K562 (cell line): ENCODE data around the gene NRP2. TPM values are rescaled to one million over a fixed set of nuclear protein-coding genes. Genes with fewer than 3 reads are reported as not detected.

Experiments
- ATAC-seq: fragments of 200-7000 bp; cut with Tn5 transposase; 3 replicates; pipeline ENCODE4 v1.9.1; 2020; ENCODE audit warnings: moderate library complexity
- BruUV-seq: library from RNA; stranded (reverse); fragments of 400-500 nt; replicated peaks from 2 replicates; lab custom pipeline; 2021; lab: Mats Ljungman, UMichigan
- CTCF ChIA-PET: fragments of 300-600 bp; formaldehyde crosslinking; extraction: SDS; loops from one replicate; lab custom pipeline; 2021; ENCODE audit warnings: low intra/inter-chr PET ratio; lab: Yijun Ruan, JAX
- POLR2A ChIA-PET: fragments of 300-600, 350-650 bp; sonication (Branson Sonifier 250); formaldehyde crosslinking; extraction: SDS; loops from one replicate; lab custom pipeline; 2021; ENCODE audit warnings: antibody characterized with exemption, inconsistent platforms; lab: Yijun Ruan, JAX
- DNase-seq, 4 experiments: peaks; one replicate each; pipeline versions ENCODE4 v3.0.0 to v3.0.0-alpha.2; 2011 to 2018; ENCODE audit warnings: low spot score in 3 of 4, mixed read lengths in 3 of 4; ENCODE audit errors: extremely low read depth in 1 of 4
- FAIRE-seq: peaks from 2 replicates; lab custom pipeline; 2011; peaks lifted over from hg19 to GRCh38; lab: Jason Lieb, UNC
- H2AFZ ChIP-seq: 2 replicates; pipeline ENCODE4 v1.6.0; 2011; ENCODE audit warnings: low read depth, low read length, control low read depth, inconsistent platforms
- H3K27ac ChIP-seq: fragments of 200-600 bp; 3 replicates; pipeline ENCODE4 v1.8.0; 2011; ENCODE audit warnings: low read depth, mild to moderate bottlenecking, control low read depth, inconsistent platforms, low read length, moderate library complexity, mixed read lengths; ENCODE audit errors: extremely low read depth
- H3K27me3 ChIP-seq, 2 experiments: fragments of 300-600 bp in 1 of 2; 2 replicates in 1 of 2; 3 replicates in 1 of 2; pipeline versions ENCODE4 v1.6.0 to v1.8.0; 2011; ENCODE audit warnings: inconsistent platforms in 2 of 2, low read length in 2 of 2, mild to moderate bottlenecking in 1 of 2, mixed read lengths in 1 of 2, moderate library complexity in 1 of 2; ENCODE audit not compliant: control insufficient read depth in 2 of 2, insufficient read depth in 2 of 2
- H3K36me3 ChIP-seq: fragments of 300-600 bp; 3 replicates; pipeline ENCODE4 v1.8.0; 2011; ENCODE audit warnings: mild to moderate bottlenecking, low read length, inconsistent platforms; ENCODE audit not compliant: control insufficient read depth, insufficient read depth
- H3K4me1 ChIP-seq, 2 experiments: fragments of 200-600 bp in 1 of 2; replicated peaks in 1 of 2; 2 replicates in 1 of 2; 3 replicates in 1 of 2; pipeline versions ENCODE4 v1.5.1 to v1.8.0; 2011; ENCODE audit warnings: inconsistent platforms in 2 of 2, low read length in 2 of 2, mild to moderate bottlenecking in 1 of 2, mixed read lengths in 1 of 2, moderate library complexity in 1 of 2; ENCODE audit not compliant: control insufficient read depth in 2 of 2, insufficient read depth in 2 of 2
- H3K4me2 ChIP-seq: 2 replicates; pipeline ENCODE4 v1.6.1; 2011; ENCODE audit warnings: low read length, control low read depth, inconsistent platforms, mixed read lengths; ENCODE audit not compliant: insufficient read depth
- H3K4me3 ChIP-seq: fragments of 200-600 bp; sonication (generic), shearing (Covaris generic); 2 replicates; pipeline ENCODE4 v1.5.1; 2016; ENCODE audit warnings: control low read depth, inconsistent platforms
- H3K79me2 ChIP-seq: fragments of 200-600 bp; 3 replicates; pipeline ENCODE4 v1.8.0; 2011; ENCODE audit warnings: low read length, inconsistent platforms; ENCODE audit not compliant: control insufficient read depth, insufficient read depth
- H3K9ac ChIP-seq, 2 experiments: 2 replicates each; pipeline versions ENCODE4 v1.6.0 to v1.6.1; 2011; ENCODE audit warnings: low read depth in 2 of 2, low read length in 2 of 2, control low read depth in 1 of 2, inconsistent platforms in 1 of 2, mild to moderate bottlenecking in 1 of 2, mixed read lengths in 1 of 2; ENCODE audit not compliant: insufficient read depth in 1 of 2
- H3K9me1 ChIP-seq: one replicate; pipeline ENCODE4 v1.6.0; 2011; ENCODE audit warnings: inconsistent platforms, mild to moderate bottlenecking, low read length, moderate library complexity; ENCODE audit not compliant: control insufficient read depth, insufficient read depth
- H3K9me3 ChIP-seq: replicated peaks from 2 replicates; pipeline ENCODE4 v1.5.1; 2011; ENCODE audit warnings: low read depth, low read length, inconsistent platforms; ENCODE audit not compliant: control insufficient read depth, insufficient read depth
- H4K20me1 ChIP-seq: replicated peaks from 2 replicates; pipeline ENCODE4 v1.6.1; 2011; ENCODE audit warnings: low read length, inconsistent platforms, mixed read lengths; ENCODE audit not compliant: control insufficient read depth, insufficient read depth
- ELK3 ChIP-seq: fragments of 450-650 bp; formaldehyde crosslinking; IDR thresholded peaks from 2 replicates; pipeline ENCODE4 v1.4.0; 2020; ENCODE audit warnings: mild to moderate bottlenecking
- HDAC1 ChIP-seq, 2 experiments: fragments of 450-650 bp; IDR thresholded peaks; 2 replicates each; pipeline ENCODE4 v1.6.1; 2016 to 2017; ENCODE audit warnings: inconsistent platforms in 1 of 2, mild to moderate bottlenecking in 1 of 2, moderate library complexity in 1 of 2
- ILK ChIP-seq: fragments of 450-650 bp; IDR thresholded peaks from 2 replicates; pipeline ENCODE4 v1.6.1; 2016; ENCODE audit warnings: missing genetic modification characterization, low read depth, mild to moderate bottlenecking, missing compliant biosample characterization, moderate library complexity, borderline replicate concordance
- JUND ChIP-seq, 2 experiments: IDR thresholded peaks; 2 replicates in 1 of 2; 3 replicates in 1 of 2; pipeline ENCODE4 v1.6.1; 2011; ENCODE audit warnings: borderline replicate concordance in 2 of 2, low read depth in 2 of 2, low read length in 2 of 2, improper control_type of control experiment in 1 of 2, missing biosample characterization in 1 of 2, missing genetic modification characterization in 1 of 2, missing genetic modification reagents in 1 of 2
- KDM2B ChIP-seq: fragments of 250-450 bp; sonication (Bioruptor Pico); IDR thresholded peaks from 2 replicates; pipeline ENCODE4 v1.8.0; 2021; ENCODE audit warnings: mild to moderate bottlenecking, moderate library complexity
- KDM5B ChIP-seq: fragments of 200-600 bp; sonication (generic); IDR thresholded peaks from 2 replicates; pipeline ENCODE4 v1.6.1; 2012; ENCODE audit warnings: low read depth, mild to moderate bottlenecking, moderate library complexity, low read length, control low read depth, inconsistent platforms; ENCODE audit not compliant: insufficient replicate concordance
- PHF21A ChIP-seq: fragments of 450-650 bp; IDR thresholded peaks from 2 replicates; pipeline ENCODE4 v1.6.1; 2017; ENCODE audit warnings: low read depth, borderline replicate concordance
- ZKSCAN1 ChIP-seq: fragments of 150-350 bp; IDR thresholded peaks from 2 replicates; pipeline ENCODE4 v1.6.1; 2016; ENCODE audit warnings: low read depth, low read length
- ZNF764 ChIP-seq: fragments of 250-450 bp; sonication (Bioruptor Pico); IDR thresholded peaks from 2 replicates; pipeline ENCODE4 v1.4.0; 2020; ENCODE audit warnings: low read depth, mild to moderate bottlenecking, moderate library complexity
- WGBS: fragments of 100-300 bp; shearing (Covaris generic); methylation state at CpG from one replicate; pipeline ENCODE4 v1.1.6; 2016; ENCODE audit warnings: low coverage, mixed read lengths; ENCODE audit not compliant: insufficient coverage; ENCODE audit errors: missing lambda C conversion rate; 5-methylcytosine and 5-hydroxymethylcytosine counted together
- in situ Hi-C: fragments of 300-500 bp; cut with MboI; formaldehyde crosslinking; loops from 4 replicates; pipeline ENCODE4 v1.15.0; 2018; ENCODE audit warnings: inconsistent platforms, mixed read lengths
- intact Hi-C: fragments of 100-400 bp; cut with micrococcal nuclease; formaldehyde crosslinking; loops from 2 replicates; pipeline ENCODE4 v1.14.2; 2022
- polyA plus RNA-seq, 8 experiments: library from polyadenylated mRNA; depleted of rRNA in 4 of 8; stranded (reverse) in 5 of 8; unstranded in 3 of 8; fragments of >200 nt; fragmentation: Nextera tagmentation in 2 of 8; fragmentation: Illumina TruSeq in 1 of 8; extraction: Ambion mirVana in 2 of 8; extraction: Trizol in 1 of 8; gene quantifications; 2 replicates each; pipeline versions ENCODE4 v1.2.1 to v1.2.3, GENCODE V29; 2011 to 2014; ENCODE audit warnings: inconsistent platforms in 1 of 8, missing spikeins in 1 of 8
- total RNA-seq, 7 experiments: library from RNA; depleted of rRNA in 6 of 7; stranded (reverse); fragments of >200 nt in 6 of 7; fragmentation: Illumina TruSeq in 2 of 7; extraction: Trizol in 2 of 7; gene quantifications; 2 replicates each; pipeline versions ENCODE4 v1.2.1 to v1.2.3, GENCODE V29; 2011 to 2021; ENCODE audit warnings: low replicate concordance in 1 of 7
- TF ChIP-seq, protein P1 (sequence below), 2 experiments: IDR thresholded peaks in 1 of 2; conservative IDR thresholded peaks in 1 of 2; 2 replicates each; pipeline ENCODE4 v1.6.1; 2016; ENCODE audit warnings: low read depth in 2 of 2, mild to moderate bottlenecking in 1 of 2, missing compliant biosample characterization in 1 of 2, missing genetic modification characterization in 1 of 2, moderate library complexity in 1 of 2

NRP2 gene
- total and polyA plus RNA-seq, 9 of the 15 experiments (the other 6 are each of a cell fraction or from before 2014, with no cell fraction given), result 0.05 to 0.31 (median 0.15) TPM; not detected in 5

DNA sequence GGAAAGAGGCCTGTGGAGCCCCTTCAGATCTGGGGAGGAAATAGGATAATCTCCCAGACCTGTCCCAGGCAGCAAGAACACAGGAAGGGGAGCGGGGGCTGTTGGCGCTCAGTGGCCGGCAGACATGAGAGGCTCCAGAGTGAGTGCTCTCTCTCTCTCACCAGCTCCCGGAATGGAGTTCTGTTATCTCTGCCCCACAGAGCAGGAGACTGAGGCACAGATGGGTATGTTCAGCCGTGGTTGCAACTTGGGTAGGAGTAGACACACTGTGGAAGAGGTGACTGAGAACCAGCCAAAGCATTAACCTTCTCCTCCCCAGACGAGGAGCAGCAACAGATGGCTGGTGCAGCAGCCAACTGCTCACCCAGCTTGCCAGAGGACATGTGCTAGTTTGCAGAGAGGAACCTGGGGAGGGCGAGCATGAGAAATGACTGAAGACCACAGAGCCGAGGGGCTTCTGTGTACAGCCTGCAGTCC is 82.0 kb downstream of the NRP2 start:
- H3K4me2 ChIP-seq, result no peak overlapping the region
- POLR2A ChIA-PET, result no interaction called here
- intact Hi-C loops (loop anchor here (5.0 kb wide), 1 partner anchor 123 kb away; no protein-coding TSS in a partner anchor), in situ Hi-C loops (no loop called here)
- no peaks in the 10 kb centered on the region for H3K79me2 ChIP-seq
- no peaks in the 10 kb centered on the region for H3K9me1 ChIP-seq
- ATAC-seq (no peak), DNase-seq (no peak), FAIRE-seq (no peak)
- peaks cover 0 to 28% of the 10 kb centered on the region in 2 experiments; a peak in 3 of 5 replicates for H3K27me3 ChIP-seq
- H3K4me1 ChIP-seq, result peaks cover 0 to 4% of the 10 kb centered on the region in 2 experiments; a peak in 4 of 5 replicates
- no peak overlapping the region for H3K27ac ChIP-seq
- no peak overlapping the region for H2AFZ ChIP-seq
- CTCF ChIA-PET, result no interaction called here
- 0% methylated on average over 7 of the region's 8 CpGs for WGBS
- no peak overlapping the region for H3K9ac ChIP-seq
- no peaks in the 10 kb centered on the region for H3K36me3 ChIP-seq
- no peak for TF ChIP-seq KDM5B
- no peak for TF ChIP-seq PHF21A
- TF ChIP-seq HDAC1 (IDR thresholded peaks at IDR 0.05), result no peak
- H3K4me3 ChIP-seq, result no peak overlapping the region
- no TSS peak for BruUV-seq
- no peaks in the 10 kb centered on the region for H3K9me3 ChIP-seq
- no peaks in the 10 kb centered on the region for H4K20me1 ChIP-seq

DNA sequence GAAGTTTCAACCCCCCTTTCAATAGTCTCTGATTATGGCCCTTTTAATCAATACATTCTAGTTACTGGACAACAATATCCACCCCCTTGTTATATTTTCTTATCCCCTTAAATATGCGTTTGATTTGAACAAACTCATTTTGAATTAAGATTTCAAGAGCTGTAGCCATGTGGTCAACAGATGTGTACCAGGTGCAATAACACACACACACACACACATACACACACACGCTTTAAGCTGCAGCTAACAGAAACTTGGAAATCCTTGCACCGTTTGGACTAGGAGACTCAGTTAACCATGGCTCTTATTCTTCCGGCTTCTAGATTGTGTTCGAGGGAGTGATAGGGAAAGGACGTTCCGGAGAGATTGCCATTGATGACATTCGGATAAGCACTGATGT is 82.8 kb downstream of the NRP2 start:
- DNase-seq (no peak), ATAC-seq (no peak), FAIRE-seq (no peak)
- intact Hi-C loops (no loop called here), in situ Hi-C loops (no loop called here)
- H3K4me2 ChIP-seq, result no peak overlapping the region
- H3K4me3 ChIP-seq, result no peak overlapping the region
- H2AFZ ChIP-seq, result no peak overlapping the region
- no peaks in the 10 kb centered on the region for H3K9me3 ChIP-seq
- no peaks in the 10 kb centered on the region for H3K9me1 ChIP-seq
- peaks cover 0 to 4% of the 10 kb centered on the region in 2 experiments; a peak in 4 of 5 replicates for H3K4me1 ChIP-seq
- no TSS peak for BruUV-seq
- 8% methylated on average over 8 of the region's 8 CpGs for WGBS
- H3K79me2 ChIP-seq, result no peaks in the 10 kb centered on the region
- H3K27ac ChIP-seq, result no peak overlapping the region
- TF ChIP-seq, protein P1, sequence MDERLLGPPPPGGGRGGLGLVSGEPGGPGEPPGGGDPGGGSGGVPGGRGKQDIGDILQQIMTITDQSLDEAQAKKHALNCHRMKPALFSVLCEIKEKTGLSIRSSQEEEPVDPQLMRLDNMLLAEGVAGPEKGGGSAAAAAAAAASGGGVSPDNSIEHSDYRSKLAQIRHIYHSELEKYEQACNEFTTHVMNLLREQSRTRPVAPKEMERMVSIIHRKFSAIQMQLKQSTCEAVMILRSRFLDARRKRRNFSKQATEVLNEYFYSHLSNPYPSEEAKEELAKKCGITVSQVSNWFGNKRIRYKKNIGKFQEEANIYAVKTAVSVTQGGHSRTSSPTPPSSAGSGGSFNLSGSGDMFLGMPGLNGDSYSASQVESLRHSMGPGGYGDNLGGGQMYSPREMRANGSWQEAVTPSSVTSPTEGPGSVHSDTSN (CRISPR knock-in tag; IDR thresholded peaks at IDR 0.05; ENCODE audit: low read depth), result no peak
- TF ChIP-seq, protein P1 (tag; conservative IDR thresholded peaks at IDR 0.05; ENCODE audit: low read depth), result no peak
- TF ChIP-seq JUND (IDR thresholded peaks at IDR 0.05; ENCODE audit: borderline replicate concordance, low read depth, low read length), result no peak
- TF ChIP-seq JUND (tag; IDR thresholded peaks at IDR 0.05; ENCODE audit: borderline replicate concordance, low read depth, low read length), result no peak
- TF ChIP-seq ZKSCAN1, result no peak
- TF ChIP-seq KDM2B (CRISPR knock-in tag), result no peak
- TF ChIP-seq ILK (tag), result no peak
- TF ChIP-seq ELK3, result no peak
- no peak for TF ChIP-seq ZNF764
- no peak overlapping the region for H3K9ac ChIP-seq
- no peaks in the 10 kb centered on the region for H3K36me3 ChIP-seq
- CTCF ChIA-PET, result no interaction called here
- no peaks in the 10 kb centered on the region for H4K20me1 ChIP-seq
- POLR2A ChIA-PET, result no interaction called here
- H3K27me3 ChIP-seq, result peaks cover 0 to 29% of the 10 kb centered on the region in 2 experiments; a peak in 3 of 5 replicates
